Mesendoderm (in vitro differentiated cells): Measurements from ENCODE around the gene GFPT1.

Experiments used
- DNase-seq: peaks from one replicate; pipeline ENCODE4 v3.0.0; 2013
- H2AK5ac ChIP-seq: 2 replicates; pipeline ENCODE4 v1.6.1; 2013; ENCODE audit warnings: low read length, inconsistent platforms
- H2BK120ac ChIP-seq: 2 replicates; pipeline ENCODE4 v1.6.1; 2013; ENCODE audit warnings: low read depth, mild to moderate bottlenecking, low read length, moderate library complexity, mixed read lengths
- H2BK15ac ChIP-seq: replicated peaks from 2 replicates; pipeline ENCODE4 v1.6.1; 2013; ENCODE audit warnings: low read depth, mild to moderate bottlenecking, moderate library complexity
- H2BK5ac ChIP-seq: 2 replicates; pipeline ENCODE4 v1.6.1; 2013; ENCODE audit warnings: low read length, inconsistent platforms
- H3K18ac ChIP-seq: 2 replicates; pipeline ENCODE4 v1.6.1; 2013; ENCODE audit warnings: mild to moderate bottlenecking, low read length, mixed read lengths
- H3K23ac ChIP-seq: one replicate; pipeline ENCODE4 v1.6.1; 2013; ENCODE audit warnings: low read length
- H3K27ac ChIP-seq: 2 replicates; pipeline ENCODE4 v1.5.1; 2013; ENCODE audit warnings: low read depth, mild to moderate bottlenecking, inconsistent platforms, low read length, moderate library complexity
- H3K27me3 ChIP-seq: 2 replicates; pipeline ENCODE4 v1.6.1; 2013; ENCODE audit warnings: low read length, control low read depth, mild to moderate bottlenecking, inconsistent platforms; ENCODE audit not compliant: insufficient read depth, poor library complexity
- H3K36me3 ChIP-seq: 2 replicates; pipeline ENCODE4 v1.6.1; 2013; ENCODE audit warnings: low read length, inconsistent platforms; ENCODE audit not compliant: control insufficient read depth, insufficient read depth
- H3K4ac ChIP-seq: one replicate; pipeline ENCODE4 v1.6.1; 2013; ENCODE audit warnings: low read depth, mild to moderate bottlenecking, low read length, moderate library complexity
- H3K4me1 ChIP-seq: 2 replicates; pipeline ENCODE4 v1.6.1; 2013; ENCODE audit warnings: low read depth, low read length, inconsistent platforms; ENCODE audit not compliant: control insufficient read depth
- H3K4me2 ChIP-seq: 2 replicates; pipeline ENCODE4 v1.6.1; 2013; ENCODE audit warnings: low read length
- H3K4me3 ChIP-seq: 2 replicates; pipeline ENCODE4 v1.5.1; 2013; ENCODE audit warnings: mild to moderate bottlenecking, low read length
- H3K56ac ChIP-seq: one replicate; pipeline ENCODE4 v1.6.1; 2013; ENCODE audit warnings: low read length
- H3K79me1 ChIP-seq: 2 replicates; pipeline ENCODE4 v1.6.1; 2013; ENCODE audit warnings: low read length, inconsistent platforms
- H3K79me2 ChIP-seq: 2 replicates; pipeline ENCODE4 v1.6.1; 2013; ENCODE audit warnings: mild to moderate bottlenecking, low read length; ENCODE audit not compliant: control insufficient read depth, insufficient read depth
- H3K9ac ChIP-seq: 2 replicates; pipeline ENCODE4 v1.6.1; 2013; ENCODE audit warnings: low read length, inconsistent platforms
- H4K5ac ChIP-seq: one replicate; pipeline ENCODE4 v1.6.1; 2013; ENCODE audit warnings: low read length
- H4K8ac ChIP-seq: one replicate; pipeline ENCODE4 v1.6.1; 2013; ENCODE audit warnings: low read depth, mild to moderate bottlenecking, control low read depth, low read length, moderate library complexity
- WGBS: extraction: QIAGEN DNeasy Blood & Tissue Kit; methylation state at CpG from one replicate; pipeline ENCODE4 v1.1.7; 2013; ENCODE audit warnings: low lambda C conversion rate, missing lambda C conversion rate; ENCODE audit not compliant: insufficient coverage; ENCODE audit errors: extremely low coverage; 5-methylcytosine and 5-hydroxymethylcytosine counted together

GFPT1 gene

GRCh38 chr2:69340101-69340775 lies 46.8 kb downstream of the GFPT1 start:
- WGBS: no CpG with 5 or more reads among the region's 3 CpGs

GRCh38 chr2:69335311-69335710 lies 51.7 kb downstream of the GFPT1 start:
- DNase-seq: no peak
- H2AK5ac ChIP-seq: no peak overlapping the region
- no peaks in the 10 kb centered on the region for H3K79me1 ChIP-seq
- no peak overlapping the region for H2BK120ac ChIP-seq
- H3K27ac ChIP-seq: no peak overlapping the region
- no peak overlapping the region for H3K4me2 ChIP-seq
- no peak overlapping the region for H3K23ac ChIP-seq
- H3K4me1 ChIP-seq: no peaks in the 10 kb centered on the region
- H3K36me3 ChIP-seq: peaks cover 2% of the 10 kb centered on the region
- H3K4ac ChIP-seq: no peak overlapping the region
- no peak overlapping the region for H3K56ac ChIP-seq
- no peak overlapping the region for H4K8ac ChIP-seq
- H3K18ac ChIP-seq: no peak overlapping the region
- no CpG with 5 or more reads among the region's 2 CpGs for WGBS
- no peak overlapping the region for H3K9ac ChIP-seq
- no peak overlapping the region for H4K5ac ChIP-seq
- no peak overlapping the region for H2BK15ac ChIP-seq
- no peak overlapping the region for H2BK5ac ChIP-seq
- no peak overlapping the region for H3K4me3 ChIP-seq
- no peaks in the 10 kb centered on the region for H3K79me2 ChIP-seq
- H3K27me3 ChIP-seq: no peaks in the 10 kb centered on the region

More at GRCh38 chr2:69340101-69340775, 46.8 kb downstream of the GFPT1 start:
- Histone ChIP-seq H3K36me3 (peaks cover 10% of the 10 kb centered on the region), H3K79me2 (no peaks in the 10 kb centered on the region), H3K9ac (no peak overlapping the region), H3K79me1 (no peaks in the 10 kb centered on the region), H2BK5ac (no peak overlapping the region), H3K4ac (no peak overlapping the region), H3K18ac (no peak overlapping the region), H3K27me3 (no peaks in the 10 kb centered on the region), H2AK5ac (no peak overlapping the region), H4K8ac (no peak overlapping the region), H3K56ac (no peak overlapping the region), H3K27ac (no peak overlapping the region), H2BK15ac (no peak overlapping the region), H4K5ac (no peak overlapping the region), H3K23ac (no peak overlapping the region), H3K4me3 (no peak overlapping the region), H3K4me2 (no peak overlapping the region), H3K4me1 (no peaks in the 10 kb centered on the region), H2BK120ac (no peak overlapping the region)
- no peak for DNase-seq

- Histone ChIP-seq H3K79me1 (no peaks in the 10 kb centered on the region), H3K4me1 (no peaks in the 10 kb centered on the region), H3K23ac (no peak overlapping the region), H2BK15ac (no peak overlapping the region), H2BK120ac (no peak overlapping the region), H3K18ac (no peak overlapping the region), H3K4me2 (no peak overlapping the region), H3K9ac (no peak overlapping the region), H2AK5ac (no peak overlapping the region), H3K4me3 (no peak overlapping the region), H4K5ac (no peak overlapping the region), H3K36me3 (peaks cover 3% of the 10 kb centered on the region), H3K56ac (no peak overlapping the region), H3K79me2 (no peaks in the 10 kb centered on the region), H3K27ac (no peak overlapping the region), H2BK5ac (no peak overlapping the region), H3K4ac (no peak overlapping the region), H3K27me3 (no peaks in the 10 kb centered on the region), H4K8ac (no peak overlapping the region)
- WGBS: 100% methylated on average over 1 of the region's 2 CpGs
- DNase-seq: no peak
Observed at GRCh38 chr2:69333352-69333751, 53.7 kb downstream of the GFPT1 start.

- H3K4me3 ChIP-seq: no peak overlapping the region
- H4K5ac ChIP-seq: no peak overlapping the region
- H2BK15ac ChIP-seq: no peak overlapping the region
- H3K4me1 ChIP-seq: no peaks in the 10 kb centered on the region
- H4K8ac ChIP-seq: no peak overlapping the region
- no peak overlapping the region for H3K9ac ChIP-seq
- no peak overlapping the region for H3K18ac ChIP-seq
- no peak overlapping the region for H2BK120ac ChIP-seq
- H3K23ac ChIP-seq: no peak overlapping the region
- no CpG with 5 or more reads among the region's 2 CpGs for WGBS
- H2AK5ac ChIP-seq: no peak overlapping the region
- no peaks in the 10 kb centered on the region for H3K79me1 ChIP-seq
- H3K4ac ChIP-seq: no peak overlapping the region
- DNase-seq: no peak
- no peak overlapping the region for H3K27ac ChIP-seq
- peaks cover 7% of the 10 kb centered on the region for H3K36me3 ChIP-seq
- no peak overlapping the region for H2BK5ac ChIP-seq
- H3K27me3 ChIP-seq: no peaks in the 10 kb centered on the region
- no peak overlapping the region for H3K4me2 ChIP-seq
- H3K79me2 ChIP-seq: no peaks in the 10 kb centered on the region
- no peak overlapping the region for H3K56ac ChIP-seq
Observed at GRCh38 chr2:69330781-69331180, 56.2 kb downstream of the GFPT1 start.

GRCh38 chr2:69322631-69323030 lies 64.4 kb downstream of the GFPT1 start:
- Histone ChIP-seq H3K23ac (no peak overlapping the region), H3K4ac (no peak overlapping the region), H3K4me3 (no peak overlapping the region), H2AK5ac (no peak overlapping the region), H3K36me3 (peaks cover 3% of the 10 kb centered on the region), H3K79me1 (no peaks in the 10 kb centered on the region), H3K56ac (no peak overlapping the region), H3K27ac (no peak overlapping the region), H2BK5ac (no peak overlapping the region), H4K8ac (no peak overlapping the region), H3K79me2 (no peaks in the 10 kb centered on the region), H2BK15ac (no peak overlapping the region), H2BK120ac (no peak overlapping the region), H3K9ac (no peak overlapping the region), H3K27me3 (no peaks in the 10 kb centered on the region), H4K5ac (no peak overlapping the region), H3K4me1 (no peaks in the 10 kb centered on the region), H3K18ac (no peak overlapping the region), H3K4me2 (no peak overlapping the region)
- no peak for DNase-seq
- no CpG with 5 or more reads among the region's 1 CpG for WGBS

GRCh38 chr2:69316550-69316949 lies 70.5 kb downstream of the GFPT1 start:
- Histone ChIP-seq H3K18ac (no peak overlapping the region), H3K4ac (no peak overlapping the region), H3K79me2 (no peaks in the 10 kb centered on the region)

More at GRCh38 chr2:69316550-69316949, 70.5 kb downstream of the GFPT1 start:
- no peak for DNase-seq
- Histone ChIP-seq H2BK5ac (no peak overlapping the region), H3K4me2 (no peak overlapping the region), H3K27me3 (no peaks in the 10 kb centered on the region), H3K79me1 (no peaks in the 10 kb centered on the region), H2BK15ac (no peak overlapping the region), H2AK5ac (no peak overlapping the region), H2BK120ac (no peak overlapping the region), H4K5ac (no peak overlapping the region), H4K8ac (no peak overlapping the region), H3K36me3 (no peaks in the 10 kb centered on the region), H3K4me1 (no peaks in the 10 kb centered on the region), H3K27ac (no peak overlapping the region), H3K23ac (no peak overlapping the region), H3K56ac (no peak overlapping the region), H3K9ac (no peak overlapping the region), H3K4me3 (no peak overlapping the region)
